ENCODE data around the gene GPR62.

GPR62 gene

GRCh38 chr3:51937611-51938450, 17.4 kb upstream of the GPR62 start:
- Histone ChIP-seq H3K27me3 (no peaks in the 10 kb centered on the region), H3K9me3 (no peaks in the 10 kb centered on the region), H3K36me3 (peaks cover 14% of the 10 kb centered on the region), H3K27ac (no peak overlapping the region), H3K4me1 (ENCODE audit: control insufficient read depth in 1 of 2, insufficient read depth in 1 of 2, low read depth in 1 of 2, low read length in 1 of 2) (peaks cover 15 to 18% of the 10 kb centered on the region in 2 experiments), H3K4me3 (ENCODE audit: low read depth in 1 of 2, low read length in 1 of 2) (no peak overlapping the region)
- no peak for TF ChIP-seq CTCF (IDR thresholded peaks at IDR 0.05)

- Histone ChIP-seq H3K27ac (no peak overlapping the region), H3K36me3 (peaks cover 14% of the 10 kb centered on the region), H3K9me3 (no peaks in the 10 kb centered on the region), H3K4me3 (ENCODE audit: low read depth in 1 of 2, low read length in 1 of 2) (no peak overlapping the region), H3K4me1 (ENCODE audit: control insufficient read depth in 1 of 2, insufficient read depth in 1 of 2, low read depth in 1 of 2, low read length in 1 of 2) (peaks cover 16 to 21% of the 10 kb centered on the region in 2 experiments), H3K27me3 (no peaks in the 10 kb centered on the region)
- TF ChIP-seq CTCF (IDR thresholded peaks at IDR 0.05), result no peak
Observed at GRCh38 chr3:51938780-51939425, 16.3 kb upstream of the GPR62 start.

- Histone ChIP-seq H3K36me3 (peaks cover 12% of the 10 kb centered on the region), H3K4me1 (ENCODE audit: control insufficient read depth in 1 of 2, insufficient read depth in 1 of 2, low read depth in 1 of 2, low read length in 1 of 2) (peaks cover 16 to 21% of the 10 kb centered on the region in 2 experiments), H3K27ac (no peak overlapping the region), H3K4me3 (ENCODE audit: low read depth in 1 of 2, low read length in 1 of 2) (peak overlapping the region; percentile 59 to 92), H3K9me3 (no peaks in the 10 kb centered on the region), H3K27me3 (no peaks in the 10 kb centered on the region)
- no peak for TF ChIP-seq CTCF (IDR thresholded peaks at IDR 0.05)
Observed at GRCh38 chr3:51940648-51941462, 14.3 kb upstream of the GPR62 start.

GRCh38 chr3:51941463-51941797, 13.8 kb upstream of the GPR62 start:
- Histone ChIP-seq H3K9me3 (no peaks in the 10 kb centered on the region), H3K4me3 (ENCODE audit: low read depth in 1 of 2, low read length in 1 of 2) (peak overlapping the region; percentile 59 to 92), H3K36me3 (peaks cover 7% of the 10 kb centered on the region), H3K4me1 (ENCODE audit: control insufficient read depth in 1 of 2, insufficient read depth in 1 of 2, low read depth in 1 of 2, low read length in 1 of 2) (peaks cover 16 to 21% of the 10 kb centered on the region in 2 experiments), H3K27ac (peak overlapping the region; percentile 67), H3K27me3 (no peaks in the 10 kb centered on the region)
- no peak for TF ChIP-seq CTCF (IDR thresholded peaks at IDR 0.05)

- Histone ChIP-seq H3K27ac (peak within 1 kb of the TSS; percentile 67), H3K36me3 (peaks cover 5% of the 10 kb centered on the region), H3K9me3 (no peaks in the 10 kb centered on the region), H3K4me1 (ENCODE audit: control insufficient read depth in 1 of 2, insufficient read depth in 1 of 2, low read depth in 1 of 2, low read length in 1 of 2) (peaks cover 16 to 21% of the 10 kb centered on the region in 2 experiments), H3K27me3 (no peaks in the 10 kb centered on the region), H3K4me3 (ENCODE audit: low read depth in 1 of 2, low read length in 1 of 2) (peak within 1 kb of the TSS; percentile 59 to 92)
- peak; percentile 100 for TF ChIP-seq CTCF (IDR thresholded peaks at IDR 0.05)
Observed at GRCh38 chr3:51941798-51942602, 13.2 kb upstream of the GPR62 start, which contains the start of the genes PARP3 and RRP9. Gene PARP3 (plus strand): TSS chr3:51942363. CDS start chr3:51943356, 993 bp downstream. Gene RRP9 (minus strand): TSS chr3:51941904. CDS start chr3:51941867, 37 bp downstream.

Measured in neutrophil (primary cell).